VCaP (cell line): Measurements from ENCODE around the gene STAMBP.

Experiments
- H3K27ac ChIP-seq: fragments of 450-650 bp; 2 replicates; pipeline ENCODE4 v1.5.1; 2017
- CTCF ChIP-seq: fragments of 450-650 bp; conservative IDR thresholded peaks from 2 replicates; pipeline ENCODE4 v1.5.1; 2017; ENCODE audit warnings: mild to moderate bottlenecking, moderate library complexity

The STAMBP gene

GRCh38 chr2:73913414-73914054, 84.8 kb downstream of the STAMBP start:
- TF ChIP-seq CTCF: no peak
- no peak overlapping the region for H3K27ac ChIP-seq

GRCh38 chr2:73914667-73915066, 85.9 kb downstream of the STAMBP start:
- no peak for TF ChIP-seq CTCF

GRCh38 chr2:73915437-73915993, 86.8 kb downstream of the STAMBP start:
- no peak for TF ChIP-seq CTCF
- H3K27ac ChIP-seq: no peak overlapping the region

More at GRCh38 chr2:73914667-73915066, 85.9 kb downstream of the STAMBP start:
- H3K27ac ChIP-seq: no peak overlapping the region

GRCh38 chr2:73916666-73917065, 87.9 kb downstream of the STAMBP start:
- H3K27ac ChIP-seq: no peak overlapping the region
- no peak for TF ChIP-seq CTCF

GRCh38 chr2:73917296-73917695, 88.5 kb downstream of the STAMBP start:
- H3K27ac ChIP-seq: no peak overlapping the region
- TF ChIP-seq CTCF: no peak

- no peak overlapping the region for H3K27ac ChIP-seq
- TF ChIP-seq CTCF: no peak
Observed at GRCh38 chr2:73917696-73918207, 89.0 kb downstream of the STAMBP start.

GRCh38 chr2:73918856-73919255, 90.1 kb downstream of the STAMBP start:
- TF ChIP-seq CTCF: no peak
- no peak overlapping the region for H3K27ac ChIP-seq
